GM21390 (cell line): ENCODE results near the gene MCFD2.

ENCODE experiments used
- ATAC-seq: cut with Tn5 transposase; IDR thresholded peaks from one replicate; pipeline ENCODE4 v1.9.1; 2021; ENCODE audit not compliant: unreplicated experiment

Gene MCFD2

DNA sequence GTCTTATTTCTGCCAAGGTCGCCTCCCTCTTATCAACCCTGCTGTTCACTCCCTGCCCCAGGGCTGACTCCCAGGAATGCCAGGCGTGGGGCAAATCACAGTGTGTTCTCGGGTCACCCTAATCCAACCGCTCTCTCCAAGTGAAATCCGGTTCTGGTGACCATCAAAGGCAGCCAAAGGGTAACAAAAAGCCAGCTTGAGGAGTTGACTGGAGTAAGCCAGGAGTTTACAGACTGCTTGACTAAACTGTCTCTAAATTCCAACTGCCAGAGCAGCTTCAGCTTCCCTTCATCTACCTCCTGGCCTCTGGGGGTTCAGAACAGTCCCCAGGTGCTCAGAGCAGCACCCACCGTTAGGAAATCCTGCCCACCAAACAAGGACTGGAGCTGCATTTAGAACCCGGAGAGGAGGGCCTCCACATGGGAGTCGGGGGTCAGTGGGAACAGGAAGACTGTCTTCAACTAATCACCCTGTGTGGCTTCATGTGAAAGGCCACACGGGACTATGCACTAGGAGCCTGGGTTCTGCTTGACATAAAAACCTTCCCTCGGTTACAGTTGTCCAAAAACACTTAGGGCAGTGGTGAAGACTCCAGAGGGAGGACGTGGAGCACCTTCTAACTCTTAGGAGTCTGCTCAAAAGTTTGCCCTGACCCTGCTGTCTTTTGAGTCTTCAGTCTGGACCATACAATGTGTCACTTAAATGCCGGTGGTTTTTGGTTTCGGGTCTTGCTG lies 24.2 kb upstream of the MCFD2 start:
- no peak for ATAC-seq

DNA sequence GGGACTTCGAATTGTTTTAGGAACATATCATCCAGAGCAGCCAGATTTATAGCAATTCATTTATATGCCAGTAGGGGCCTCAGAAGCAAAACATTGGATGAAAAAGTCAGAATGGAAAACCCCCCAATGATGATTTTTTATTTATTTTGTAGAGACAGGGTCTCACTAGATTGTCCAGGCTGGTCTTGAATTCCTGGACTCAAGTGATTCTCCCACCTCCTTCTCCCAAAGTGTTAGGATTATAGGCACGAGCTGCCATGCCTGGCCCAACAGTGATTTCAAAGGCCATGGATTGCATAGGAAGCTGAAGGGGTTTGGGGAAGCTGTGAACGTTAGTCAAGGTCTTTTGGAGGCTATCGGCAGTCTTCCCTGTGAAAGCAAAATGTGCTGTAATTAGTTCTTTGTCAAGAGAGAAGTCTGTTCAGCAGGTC lies 21.9 kb upstream of the MCFD2 start:
- ATAC-seq = no peak

- no peak for ATAC-seq
These were observed 21.0 kb upstream of the MCFD2 start for GRCh38 chr2:46936566-46936965.

DNA sequence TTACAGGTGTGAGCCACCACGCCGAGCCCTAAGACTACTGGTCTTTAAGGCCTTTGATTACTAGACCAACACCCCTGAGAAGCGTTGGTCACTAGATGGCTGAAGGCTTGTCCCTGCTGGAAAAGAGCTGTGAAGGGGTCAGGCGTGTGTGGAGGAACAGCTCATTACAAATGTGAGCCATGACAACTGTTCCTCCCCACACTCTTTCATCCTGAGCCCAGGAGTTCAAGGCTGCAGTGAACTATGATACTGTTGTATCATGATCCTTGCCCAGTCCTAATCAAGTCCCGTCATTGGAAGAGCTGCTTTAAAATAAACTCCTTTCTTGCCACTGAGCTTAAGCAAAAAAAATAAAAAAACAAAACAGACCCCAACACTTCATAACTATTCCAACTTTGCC lies 19.5 kb upstream of the MCFD2 start:
- no peak for ATAC-seq

DNA sequence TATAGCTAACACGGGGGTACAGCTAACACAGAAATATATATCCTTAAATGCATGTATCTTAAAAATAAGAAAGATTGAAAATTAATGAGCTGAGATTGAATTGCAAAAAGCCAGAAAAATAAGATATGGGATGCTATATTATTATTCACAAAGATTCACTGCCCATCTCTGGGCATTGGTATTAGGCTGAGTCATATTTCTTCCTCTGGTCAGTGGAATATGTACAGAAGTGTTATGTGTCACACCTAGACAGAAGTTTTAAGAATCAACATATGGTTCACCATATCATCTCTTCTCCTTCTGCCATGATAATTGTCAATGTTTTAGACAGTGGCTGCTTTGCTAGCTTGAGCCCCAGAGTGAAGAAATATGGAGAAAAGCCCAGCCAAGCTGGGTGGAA lies 14.0 kb upstream of the MCFD2 start:
- ATAC-seq = no peak

- ATAC-seq = no peak
These were observed 11.3 kb upstream of the MCFD2 start for GRCh38 chr2:46926863-46927262.

GRCh38 chr2:46925474-46926351 lies 10.1 kb upstream of the MCFD2 start:
- ATAC-seq = no peak

- ATAC-seq = no peak
These were observed 9.0 kb upstream of the MCFD2 start for GRCh38 chr2:46924608-46925007.

- no peak for ATAC-seq
These were observed 8.4 kb upstream of the MCFD2 start for GRCh38 chr2:46924038-46924437.

- ATAC-seq = no peak
These were observed 7.5 kb upstream of the MCFD2 start for GRCh38 chr2:46923041-46923528.

- ATAC-seq = no peak
These were observed 7.0 kb upstream of the MCFD2 start for GRCh38 chr2:46922606-46923005.

DNA sequence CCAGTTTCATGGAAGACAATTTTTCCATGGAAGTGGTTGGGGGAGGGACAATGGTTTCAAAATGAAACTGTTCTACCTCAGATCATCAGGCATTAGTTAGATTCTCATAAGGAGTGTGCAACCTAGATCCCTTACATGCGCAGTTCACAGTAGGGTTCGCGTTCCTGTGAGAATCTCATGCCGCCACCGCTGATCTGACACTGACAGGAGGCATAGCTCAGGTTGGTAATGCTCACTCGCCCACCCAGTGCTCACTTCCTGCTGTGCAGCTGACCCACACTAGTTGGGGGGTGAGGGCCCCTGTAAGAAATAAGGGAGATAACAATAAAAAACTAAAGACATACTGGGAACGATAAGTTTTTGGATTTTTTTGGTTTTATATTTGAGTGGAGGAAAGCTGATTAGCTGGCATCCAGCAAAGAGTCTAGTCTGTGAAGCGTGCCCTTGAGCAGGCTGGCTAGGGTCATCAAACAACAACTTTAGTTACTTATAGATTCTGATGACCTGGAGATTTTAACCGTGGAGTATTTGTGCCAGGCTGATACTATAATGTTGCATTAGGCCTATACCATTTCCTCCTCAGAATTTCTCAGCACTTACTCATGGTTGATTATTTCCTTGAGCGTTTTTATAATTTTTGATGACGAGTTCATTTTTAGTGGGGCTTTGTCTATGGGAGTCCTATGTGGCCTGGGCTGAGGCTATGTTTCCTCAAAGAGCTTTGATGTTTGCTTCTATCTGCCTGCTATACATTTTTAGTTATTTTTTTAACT lies 6.3 kb upstream of the MCFD2 start:
- ATAC-seq = no peak

DNA sequence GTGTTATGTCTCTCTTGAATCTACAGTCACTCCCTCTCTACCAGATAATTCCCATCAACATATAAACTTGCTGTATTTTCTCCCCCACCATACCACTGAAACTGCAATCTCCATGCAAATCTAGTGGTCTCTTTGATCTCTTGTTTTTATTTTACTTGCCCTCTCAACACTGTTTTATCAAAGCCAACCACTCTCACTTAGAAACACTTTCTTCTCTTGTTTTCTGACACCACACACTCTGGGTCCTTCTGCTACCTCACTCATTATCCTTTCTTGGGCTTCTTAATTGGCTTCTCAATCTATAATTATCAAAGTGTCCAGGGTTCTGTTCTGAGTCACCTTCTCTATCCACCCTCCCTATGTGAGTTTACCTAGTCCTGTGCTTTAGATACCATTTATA lies 2.0 kb upstream of the MCFD2 start:
- ATAC-seq = no peak

- peak; percentile 80 for ATAC-seq
These were observed 415 bp upstream of the MCFD2 start for GRCh38 chr2:46915811-46916630.

DNA sequence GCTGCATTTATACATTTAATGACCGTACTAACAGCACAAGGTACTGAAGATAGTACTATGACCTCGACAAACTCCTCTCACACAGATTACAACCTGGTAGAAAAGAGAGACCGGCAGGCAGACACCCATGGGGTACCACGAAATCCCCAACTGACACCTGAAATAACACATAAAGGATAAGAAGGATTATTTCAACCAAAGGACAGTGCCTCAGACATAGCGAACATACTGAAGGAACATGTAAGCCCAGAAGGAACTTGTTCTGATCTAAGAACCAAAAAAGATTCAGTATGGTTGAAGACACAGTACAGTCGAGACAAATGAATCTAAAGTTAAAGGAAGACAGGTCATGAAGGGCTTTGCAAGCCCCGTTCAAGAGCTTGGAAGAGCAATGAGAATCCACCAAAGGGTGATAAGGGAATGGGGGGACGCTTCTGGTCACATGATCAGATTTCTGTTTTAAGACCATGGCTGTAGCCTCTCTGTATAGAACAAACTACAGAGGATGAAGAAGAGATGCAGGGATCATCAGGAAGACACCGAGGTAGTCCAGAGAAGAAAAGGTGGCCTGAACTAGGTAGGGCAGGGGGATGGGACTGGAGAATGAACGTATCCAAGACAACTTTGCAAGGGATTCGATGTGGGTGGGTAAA lies 902 bp downstream of the MCFD2 start:
- no peak for ATAC-seq

DNA sequence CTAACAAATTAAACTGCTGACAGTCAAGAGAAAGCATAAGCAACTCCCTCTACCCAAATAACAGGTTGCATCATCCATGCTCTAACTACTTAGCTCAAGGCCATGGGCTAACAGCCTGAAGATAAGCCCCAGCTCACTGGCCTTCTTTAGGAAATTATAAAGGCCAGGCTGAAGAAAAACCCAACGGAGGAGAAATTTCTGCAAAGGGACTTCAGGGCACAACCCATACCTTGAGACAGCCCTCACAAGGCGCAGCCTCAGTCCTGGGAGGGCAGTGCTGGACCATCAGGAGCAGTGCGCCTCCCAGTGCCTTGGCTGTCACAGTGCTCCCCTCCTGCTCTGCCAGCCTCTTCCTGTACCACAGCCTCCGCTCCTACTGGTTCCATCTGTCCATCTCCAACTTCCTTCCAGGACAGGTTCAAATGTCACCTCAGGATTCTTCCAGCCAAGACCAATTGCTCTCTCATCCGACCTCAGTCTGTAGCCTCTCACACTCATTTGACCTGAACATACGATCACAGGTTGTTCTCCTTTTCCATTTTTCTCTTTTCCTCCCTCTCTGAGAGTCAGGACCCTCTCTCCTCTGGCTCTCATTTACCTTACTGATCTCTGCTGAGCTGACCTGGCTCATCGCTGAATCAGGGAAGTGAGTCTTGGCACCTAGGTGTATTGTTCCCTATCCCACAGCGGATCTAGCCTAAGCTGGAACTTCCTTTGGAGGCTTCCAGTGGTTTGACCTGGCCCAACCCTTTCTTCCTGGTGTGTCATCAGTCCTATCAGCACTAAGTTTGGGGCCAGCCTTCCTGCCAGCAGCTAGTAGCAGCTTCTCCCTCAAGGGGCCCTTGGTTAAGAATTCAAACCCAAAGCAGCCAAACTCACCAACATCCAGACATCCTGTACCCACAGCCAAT lies 1.9 kb downstream of the MCFD2 start:
- no peak for ATAC-seq

- peak; percentile 91 for ATAC-seq
These were observed 5.7 kb downstream of the MCFD2 start for GRCh38 chr2:46909771-46910419.

DNA sequence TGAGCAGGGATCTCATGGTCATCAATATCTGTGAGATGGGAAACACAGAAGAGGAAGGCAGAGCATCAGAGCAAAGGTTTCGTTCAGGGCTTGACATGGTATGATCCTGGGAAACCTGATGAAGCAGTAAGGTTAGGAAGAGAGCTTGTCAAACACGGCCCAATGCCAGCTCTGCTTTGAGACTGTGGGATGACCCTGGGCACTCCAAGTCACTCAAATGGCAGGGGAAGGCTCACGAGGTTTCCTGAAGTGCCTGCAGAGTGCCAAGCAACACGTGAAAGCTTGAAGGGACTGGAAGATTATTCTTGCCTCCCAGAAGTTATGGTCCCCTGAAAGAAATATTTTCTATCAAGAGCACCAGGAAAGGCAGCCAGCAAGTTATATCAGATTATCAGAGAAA lies 6.5 kb downstream of the MCFD2 start:
- no peak for ATAC-seq
